H1 (cell line): ENCODE measurements around the gene SUDS3. TPM values are rescaled to one million over a fixed set of nuclear protein-coding genes. Genes with fewer than 3 reads are reported as not detected.

ENCODE experiments used
- BRCA1 ChIP-seq: IDR thresholded peaks from 2 replicates; pipeline ENCODE4 v1.6.1; 2012; ENCODE audit warnings: low read depth, low read length, improper control_type of control experiment
- CTCF ChIP-seq, 3 experiments: IDR thresholded peaks; 1 replicate in 2 of 3; 2 replicates in 1 of 3; pipeline versions ENCODE4 v1.5.1 to v1.6.1; 2011; ENCODE audit warnings: low read length in 3 of 3, mild to moderate bottlenecking in 3 of 3, inconsistent platforms in 2 of 3, low read depth in 1 of 3, moderate library complexity in 1 of 3; ENCODE audit not compliant: insufficient read depth in 1 of 3; ENCODE audit errors: control extremely low read depth in 1 of 3
- POLR2AphosphoS5 ChIP-seq: IDR thresholded peaks from 2 replicates; pipeline ENCODE4 v1.6.1; 2011; ENCODE audit warnings: low read depth, low read length
- SRF ChIP-seq: IDR thresholded peaks from 2 replicates; pipeline ENCODE4 v1.6.1; 2011; ENCODE audit warnings: mild to moderate bottlenecking, low read depth, low read length, moderate library complexity
- TAF7 ChIP-seq: optimal IDR thresholded peaks from 2 replicates; pipeline ENCODE3; 2011; ENCODE audit warnings: low read depth, mild to moderate bottlenecking, inconsistent platforms, low read length, moderate library complexity, borderline replicate concordance
- YY1 ChIP-seq: IDR thresholded peaks from 2 replicates; pipeline ENCODE4 v1.6.1; 2011; ENCODE audit warnings: low read depth, mild to moderate bottlenecking, low read length
- polyA plus RNA-seq, 7 experiments: library from polyadenylated mRNA; depleted of rRNA in 3 of 7; stranded (reverse) in 5 of 7; unstranded in 2 of 7; fragments of >200 nt in 5 of 7; fragments of 200-250 nt in 2 of 7; gene quantifications; 1 replicate in 5 of 7; 2 replicates in 1 of 7; 4 replicates in 1 of 7; pipeline versions ENCODE4 v1.2.1 to v1.2.3, GENCODE V29; 2011 to 2013; ENCODE audit warnings: missing spikeins in 2 of 7, mixed read lengths in 2 of 7
- total RNA-seq: library from RNA; stranded (reverse); fragmentation: NEBNext Ultra II Directional; extraction: Animal tissue kit (Norgen Biotek cat#: 25700); gene quantifications from 2 replicates; pipeline ENCODE4 v1.2.1, GENCODE V29; 2021

SUDS3 gene
- total and polyA plus RNA-seq, 2 of the 8 experiments (the other 6 are each of a cell fraction or from before 2014, with no cell fraction given): 30.0 to 58.7 TPM

GRCh38 chr12:118376089-118377020 is at the start of gene SUDS3 (continued):
- TF ChIP-seq TAF7: no peak
- peak; percentile 91 to 98 (median 96) for TF ChIP-seq CTCF (IDR thresholded peaks at IDR 0.05; ENCODE audit: control extremely low read depth in 1 of 3, insufficient read depth in 1 of 3, low read depth in 1 of 3, low read length in 3 of 3)
- TF ChIP-seq BRCA1: no peak
- no peak for TF ChIP-seq YY1
- no peak for TF ChIP-seq SRF
- TF ChIP-seq POLR2AphosphoS5: peak; percentile 65
- TF ChIP-seq, all 59 proteins: peak for 21
